Measurements from ENCODE around the gene PPP1R15A. TPM values are rescaled to one million over a fixed set of nuclear protein-coding genes. Genes with fewer than 3 reads are reported as not detected.

The PPP1R15A gene
- 17.0 to 19.5 TPM (median 17.9 TPM) in 3 replicates for total RNA-seq (2021)
- Bru-seq, nascent RNA: percentile 89 among the genes with signal in this experiment
- long read RNA-seq, experiment 1, transcript PPP1R15A-201 (3 exons, 2,378 nt): major isoform, 129 of 139 reads
- long read RNA-seq, experiment 1, partial matches to known transcripts: 6 of 139 reads
- long read RNA-seq, experiment 1, other reads (novel, unspliced or antisense): 4 of 139 reads
- long read RNA-seq, experiment 2, transcript PPP1R15A-201 (3 exons, 2,378 nt): major isoform, 5 of 16 reads
- long read RNA-seq, experiment 2, partial matches to known transcripts: 10 of 16 reads
- long read RNA-seq, experiment 2, other reads (novel, unspliced or antisense): 0 of 16 reads
- long read RNA-seq, experiment 3, transcript PPP1R15A-201 (3 exons, 2,378 nt): major isoform, 6 of 9 reads
- long read RNA-seq, experiment 3, partial matches to known transcripts: 2 of 9 reads
- long read RNA-seq, experiment 3, other reads (novel, unspliced or antisense): 1 of 9 reads

DNA sequence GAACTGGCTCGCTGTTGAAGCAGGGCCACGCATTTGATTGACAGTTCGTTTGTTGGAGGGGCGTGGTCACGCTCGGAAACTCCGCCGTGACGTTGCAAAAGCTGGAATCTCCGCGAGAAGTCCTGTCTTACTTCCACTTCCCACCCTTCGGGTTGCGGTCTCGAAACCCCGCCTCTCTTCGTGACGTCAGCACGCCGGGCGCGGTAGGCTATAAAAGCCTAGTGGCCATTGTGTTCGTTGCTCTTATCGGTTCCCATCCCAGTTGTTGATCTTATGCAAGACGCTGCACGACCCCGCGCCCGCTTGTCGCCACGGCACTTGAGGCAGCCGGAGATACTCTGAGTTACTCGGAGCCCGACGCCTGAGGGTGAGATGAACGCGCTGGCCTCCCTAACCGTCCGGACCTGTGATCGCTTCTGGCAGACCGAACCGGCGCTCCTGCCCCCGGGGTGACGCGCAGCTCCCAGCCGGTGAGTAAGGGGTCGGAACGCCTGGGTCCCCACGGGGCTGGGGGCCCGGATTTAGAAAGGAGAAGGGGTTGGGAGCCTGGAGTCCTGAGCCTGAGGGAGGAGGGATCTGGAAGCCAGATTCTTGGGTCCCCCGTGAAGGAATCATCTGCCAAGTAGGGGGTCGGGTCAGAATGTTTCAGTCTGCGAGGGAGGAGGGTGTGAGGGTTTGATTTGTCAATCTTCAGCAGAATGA lies at the start of gene PPP1R15A:
PPP1R15A (plus strand) TSS at position 240 of the 702 bp plus-strand sequence. CDS start 813 bp downstream, outside the sequence.
- Mint-ChIP-seq H3K27me3 (ENCODE audit: low read depth) (no peaks in the 10 kb centered on the region), H3K4me3 (peak within 1 kb of the TSS; percentile 100), H3K36me3 (peaks cover 27% of the 10 kb centered on the region), H3K4me1 (peaks cover 33% of the 10 kb centered on the region), H3K27ac (peak within 1 kb of the TSS; percentile 100), H3K9me3 (no peaks in the 10 kb centered on the region)
- ATAC-seq (peak; percentile 73), DNase-seq (ENCODE audit: low spot score) (peak; percentile 99)
- ChIA-PET POLR2A (interaction anchor here (0.5 to 3.3 kb wide), 11 partner anchors 9 to 133 kb away, joined by 3 to 15 read pairs (median 4); partner anchors contain the start of genes FTL and NUCB1), CTCF (interaction anchor here (0.6 to 2.2 kb wide), 10 partner anchors 9 to 227 kb away, joined by 3 to 11 read pairs (median 4); partner anchors contain the start of genes CA11 and HSD17B14)
- TF ChIP-seq, protein P1, sequence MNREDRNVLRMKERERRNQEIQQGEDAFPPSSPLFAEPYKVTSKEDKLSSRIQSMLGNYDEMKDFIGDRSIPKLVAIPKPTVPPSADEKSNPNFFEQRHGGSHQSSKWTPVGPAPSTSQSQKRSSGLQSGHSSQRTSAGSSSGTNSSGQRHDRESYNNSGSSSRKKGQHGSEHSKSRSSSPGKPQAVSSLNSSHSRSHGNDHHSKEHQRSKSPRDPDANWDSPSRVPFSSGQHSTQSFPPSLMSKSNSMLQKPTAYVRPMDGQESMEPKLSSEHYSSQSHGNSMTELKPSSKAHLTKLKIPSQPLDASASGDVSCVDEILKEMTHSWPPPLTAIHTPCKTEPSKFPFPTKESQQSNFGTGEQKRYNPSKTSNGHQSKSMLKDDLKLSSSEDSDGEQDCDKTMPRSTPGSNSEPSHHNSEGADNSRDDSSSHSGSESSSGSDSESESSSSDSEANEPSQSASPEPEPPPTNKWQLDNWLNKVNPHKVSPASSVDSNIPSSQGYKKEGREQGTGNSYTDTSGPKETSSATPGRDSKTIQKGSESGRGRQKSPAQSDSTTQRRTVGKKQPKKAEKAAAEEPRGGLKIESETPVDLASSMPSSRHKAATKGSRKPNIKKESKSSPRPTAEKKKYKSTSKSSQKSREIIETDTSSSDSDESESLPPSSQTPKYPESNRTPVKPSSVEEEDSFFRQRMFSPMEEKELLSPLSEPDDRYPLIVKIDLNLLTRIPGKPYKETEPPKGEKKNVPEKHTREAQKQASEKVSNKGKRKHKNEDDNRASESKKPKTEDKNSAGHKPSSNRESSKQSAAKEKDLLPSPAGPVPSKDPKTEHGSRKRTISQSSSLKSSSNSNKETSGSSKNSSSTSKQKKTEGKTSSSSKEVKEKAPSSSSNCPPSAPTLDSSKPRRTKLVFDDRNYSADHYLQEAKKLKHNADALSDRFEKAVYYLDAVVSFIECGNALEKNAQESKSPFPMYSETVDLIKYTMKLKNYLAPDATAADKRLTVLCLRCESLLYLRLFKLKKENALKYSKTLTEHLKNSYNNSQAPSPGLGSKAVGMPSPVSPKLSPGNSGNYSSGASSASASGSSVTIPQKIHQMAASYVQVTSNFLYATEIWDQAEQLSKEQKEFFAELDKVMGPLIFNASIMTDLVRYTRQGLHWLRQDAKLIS (CRISPR knock-in tag; IDR thresholded peaks at IDR 0.05; ENCODE audit: borderline replicate concordance): peak; percentile 76; the same call in 1 of the 2 replicates
- TF ChIP-seq, protein P2, sequence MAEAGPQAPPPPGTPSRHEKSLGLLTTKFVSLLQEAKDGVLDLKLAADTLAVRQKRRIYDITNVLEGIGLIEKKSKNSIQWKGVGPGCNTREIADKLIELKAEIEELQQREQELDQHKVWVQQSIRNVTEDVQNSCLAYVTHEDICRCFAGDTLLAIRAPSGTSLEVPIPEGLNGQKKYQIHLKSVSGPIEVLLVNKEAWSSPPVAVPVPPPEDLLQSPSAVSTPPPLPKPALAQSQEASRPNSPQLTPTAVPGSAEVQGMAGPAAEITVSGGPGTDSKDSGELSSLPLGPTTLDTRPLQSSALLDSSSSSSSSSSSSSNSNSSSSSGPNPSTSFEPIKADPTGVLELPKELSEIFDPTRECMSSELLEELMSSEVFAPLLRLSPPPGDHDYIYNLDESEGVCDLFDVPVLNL (CRISPR knock-in tag; IDR thresholded peaks at IDR 0.05; ENCODE audit: borderline replicate concordance, low read depth): no peak
- TF ChIP-seq, protein P3, sequence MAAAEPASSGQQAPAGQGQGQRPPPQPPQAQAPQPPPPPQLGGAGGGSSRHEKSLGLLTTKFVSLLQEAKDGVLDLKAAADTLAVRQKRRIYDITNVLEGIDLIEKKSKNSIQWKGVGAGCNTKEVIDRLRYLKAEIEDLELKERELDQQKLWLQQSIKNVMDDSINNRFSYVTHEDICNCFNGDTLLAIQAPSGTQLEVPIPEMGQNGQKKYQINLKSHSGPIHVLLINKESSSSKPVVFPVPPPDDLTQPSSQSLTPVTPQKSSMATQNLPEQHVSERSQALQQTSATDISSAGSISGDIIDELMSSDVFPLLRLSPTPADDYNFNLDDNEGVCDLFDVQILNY (CRISPR knock-in tag; IDR thresholded peaks at IDR 0.05): no peak
- TF ChIP-seq MYBL2 (CRISPR knock-in tag; IDR thresholded peaks at IDR 0.05) (peak; percentile 45; the same call in 1 of the 2 replicates), RELA (CRISPR knock-in tag; IDR thresholded peaks at IDR 0.05; ENCODE audit: borderline replicate concordance) (0 out of 2 replicates have a peak, but pooled peaks have one; percentile 36), PRRX2 (CRISPR knock-in tag; IDR thresholded peaks at IDR 0.05) (no peak), ZNF423 (CRISPR knock-in tag; IDR thresholded peaks at IDR 0.05) (no peak), NR1H2 (CRISPR knock-in tag; IDR thresholded peaks at IDR 0.05) (0 out of 2 replicates have a peak, but pooled peaks have one; percentile 31), FOXP1 (CRISPR knock-in tag; IDR thresholded peaks at IDR 0.05; ENCODE audit: borderline replicate concordance) (peak; percentile 73; the same call in 1 of the 2 replicates), CBFB (CRISPR knock-in tag; IDR thresholded peaks at IDR 0.05; ENCODE audit: low read depth) (no peak), HMGA2 (CRISPR knock-in tag; IDR thresholded peaks at IDR 0.05) (no peak), SMAD3 (CRISPR knock-in tag; IDR thresholded peaks at IDR 0.05; ENCODE audit: borderline replicate concordance) (0 out of 2 replicates have a peak, but pooled peaks have one; percentile 66), ZNF671 (CRISPR knock-in tag; IDR thresholded peaks at IDR 0.05) (no peak)
- TF ChIP-seq, protein P4, sequence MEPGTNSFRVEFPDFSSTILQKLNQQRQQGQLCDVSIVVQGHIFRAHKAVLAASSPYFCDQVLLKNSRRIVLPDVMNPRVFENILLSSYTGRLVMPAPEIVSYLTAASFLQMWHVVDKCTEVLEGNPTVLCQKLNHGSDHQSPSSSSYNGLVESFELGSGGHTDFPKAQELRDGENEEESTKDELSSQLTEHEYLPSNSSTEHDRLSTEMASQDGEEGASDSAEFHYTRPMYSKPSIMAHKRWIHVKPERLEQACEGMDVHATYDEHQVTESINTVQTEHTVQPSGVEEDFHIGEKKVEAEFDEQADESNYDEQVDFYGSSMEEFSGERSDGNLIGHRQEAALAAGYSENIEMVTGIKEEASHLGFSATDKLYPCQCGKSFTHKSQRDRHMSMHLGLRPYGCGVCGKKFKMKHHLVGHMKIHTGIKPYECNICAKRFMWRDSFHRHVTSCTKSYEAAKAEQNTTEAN (CRISPR knock-in tag; IDR thresholded peaks at IDR 0.05): 0 out of 2 replicates have a peak, but pooled peaks have one; percentile 32
- TF ChIP-seq, protein P5, sequence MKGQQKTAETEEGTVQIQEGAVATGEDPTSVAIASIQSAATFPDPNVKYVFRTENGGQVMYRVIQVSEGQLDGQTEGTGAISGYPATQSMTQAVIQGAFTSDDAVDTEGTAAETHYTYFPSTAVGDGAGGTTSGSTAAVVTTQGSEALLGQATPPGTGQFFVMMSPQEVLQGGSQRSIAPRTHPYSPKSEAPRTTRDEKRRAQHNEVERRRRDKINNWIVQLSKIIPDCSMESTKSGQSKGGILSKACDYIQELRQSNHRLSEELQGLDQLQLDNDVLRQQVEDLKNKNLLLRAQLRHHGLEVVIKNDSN (CRISPR knock-in tag; IDR thresholded peaks at IDR 0.05): peak; percentile 33; the same call in 1 of the 2 replicates
- TF ChIP-seq, protein P6, sequence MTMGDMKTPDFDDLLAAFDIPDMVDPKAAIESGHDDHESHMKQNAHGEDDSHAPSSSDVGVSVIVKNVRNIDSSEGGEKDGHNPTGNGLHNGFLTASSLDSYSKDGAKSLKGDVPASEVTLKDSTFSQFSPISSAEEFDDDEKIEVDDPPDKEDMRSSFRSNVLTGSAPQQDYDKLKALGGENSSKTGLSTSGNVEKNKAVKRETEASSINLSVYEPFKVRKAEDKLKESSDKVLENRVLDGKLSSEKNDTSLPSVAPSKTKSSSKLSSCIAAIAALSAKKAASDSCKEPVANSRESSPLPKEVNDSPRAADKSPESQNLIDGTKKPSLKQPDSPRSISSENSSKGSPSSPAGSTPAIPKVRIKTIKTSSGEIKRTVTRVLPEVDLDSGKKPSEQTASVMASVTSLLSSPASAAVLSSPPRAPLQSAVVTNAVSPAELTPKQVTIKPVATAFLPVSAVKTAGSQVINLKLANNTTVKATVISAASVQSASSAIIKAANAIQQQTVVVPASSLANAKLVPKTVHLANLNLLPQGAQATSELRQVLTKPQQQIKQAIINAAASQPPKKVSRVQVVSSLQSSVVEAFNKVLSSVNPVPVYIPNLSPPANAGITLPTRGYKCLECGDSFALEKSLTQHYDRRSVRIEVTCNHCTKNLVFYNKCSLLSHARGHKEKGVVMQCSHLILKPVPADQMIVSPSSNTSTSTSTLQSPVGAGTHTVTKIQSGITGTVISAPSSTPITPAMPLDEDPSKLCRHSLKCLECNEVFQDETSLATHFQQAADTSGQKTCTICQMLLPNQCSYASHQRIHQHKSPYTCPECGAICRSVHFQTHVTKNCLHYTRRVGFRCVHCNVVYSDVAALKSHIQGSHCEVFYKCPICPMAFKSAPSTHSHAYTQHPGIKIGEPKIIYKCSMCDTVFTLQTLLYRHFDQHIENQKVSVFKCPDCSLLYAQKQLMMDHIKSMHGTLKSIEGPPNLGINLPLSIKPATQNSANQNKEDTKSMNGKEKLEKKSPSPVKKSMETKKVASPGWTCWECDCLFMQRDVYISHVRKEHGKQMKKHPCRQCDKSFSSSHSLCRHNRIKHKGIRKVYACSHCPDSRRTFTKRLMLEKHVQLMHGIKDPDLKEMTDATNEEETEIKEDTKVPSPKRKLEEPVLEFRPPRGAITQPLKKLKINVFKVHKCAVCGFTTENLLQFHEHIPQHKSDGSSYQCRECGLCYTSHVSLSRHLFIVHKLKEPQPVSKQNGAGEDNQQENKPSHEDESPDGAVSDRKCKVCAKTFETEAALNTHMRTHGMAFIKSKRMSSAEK (CRISPR knock-in tag; IDR thresholded peaks at IDR 0.05; ENCODE audit: borderline replicate concordance): no peak
- TF ChIP-seq, protein P7, sequence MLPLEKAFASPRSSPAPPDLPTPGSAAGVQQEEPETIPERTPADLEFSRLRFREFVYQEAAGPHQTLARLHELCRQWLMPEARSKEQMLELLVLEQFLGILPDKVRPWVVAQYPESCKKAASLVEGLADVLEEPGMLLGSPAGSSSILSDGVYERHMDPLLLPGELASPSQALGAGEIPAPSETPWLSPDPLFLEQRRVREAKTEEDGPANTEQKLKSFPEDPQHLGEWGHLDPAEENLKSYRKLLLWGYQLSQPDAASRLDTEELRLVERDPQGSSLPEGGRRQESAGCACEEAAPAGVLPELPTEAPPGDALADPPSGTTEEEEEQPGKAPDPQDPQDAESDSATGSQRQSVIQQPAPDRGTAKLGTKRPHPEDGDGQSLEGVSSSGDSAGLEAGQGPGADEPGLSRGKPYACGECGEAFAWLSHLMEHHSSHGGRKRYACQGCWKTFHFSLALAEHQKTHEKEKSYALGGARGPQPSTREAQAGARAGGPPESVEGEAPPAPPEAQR (CRISPR knock-in tag; IDR thresholded peaks at IDR 0.05): no peak
- TF ChIP-seq, protein P8, sequence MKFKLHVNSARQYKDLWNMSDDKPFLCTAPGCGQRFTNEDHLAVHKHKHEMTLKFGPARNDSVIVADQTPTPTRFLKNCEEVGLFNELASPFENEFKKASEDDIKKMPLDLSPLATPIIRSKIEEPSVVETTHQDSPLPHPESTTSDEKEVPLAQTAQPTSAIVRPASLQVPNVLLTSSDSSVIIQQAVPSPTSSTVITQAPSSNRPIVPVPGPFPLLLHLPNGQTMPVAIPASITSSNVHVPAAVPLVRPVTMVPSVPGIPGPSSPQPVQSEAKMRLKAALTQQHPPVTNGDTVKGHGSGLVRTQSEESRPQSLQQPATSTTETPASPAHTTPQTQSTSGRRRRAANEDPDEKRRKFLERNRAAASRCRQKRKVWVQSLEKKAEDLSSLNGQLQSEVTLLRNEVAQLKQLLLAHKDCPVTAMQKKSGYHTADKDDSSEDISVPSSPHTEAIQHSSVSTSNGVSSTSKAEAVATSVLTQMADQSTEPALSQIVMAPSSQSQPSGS (CRISPR knock-in tag; IDR thresholded peaks at IDR 0.05; ENCODE audit: borderline replicate concordance, low read depth): no peak
